Muscle layer of colon (tissue), 2 donors: Measurements from ENCODE around the gene THAP7.

Experiments
- H3K27ac ChIP-seq: one replicate; pipeline ENCODE4 v1.7.0; 2013; ENCODE audit warnings: low read depth, mild to moderate bottlenecking, low read length, moderate library complexity
- H3K27me3 ChIP-seq, 2 donors: one replicate each; pipeline ENCODE4 v1.7.0; 2013; ENCODE audit warnings: low read length in 2 of 2, mild to moderate bottlenecking in 2 of 2; ENCODE audit not compliant: insufficient read depth in 2 of 2, control insufficient read depth in 1 of 2
- H3K36me3 ChIP-seq: one replicate; pipeline ENCODE4 v1.7.0; 2013; ENCODE audit warnings: mild to moderate bottlenecking, low read length; ENCODE audit not compliant: insufficient read depth
- H3K4me1 ChIP-seq: one replicate; pipeline ENCODE4 v1.7.0; 2013; ENCODE audit warnings: mild to moderate bottlenecking, low read length; ENCODE audit not compliant: insufficient read depth
- H3K4me3 ChIP-seq, 2 donors: one replicate each; pipeline ENCODE4 v1.7.0; 2013; ENCODE audit warnings: low read length in 2 of 2, low read depth in 1 of 2, mild to moderate bottlenecking in 1 of 2, moderate library complexity in 1 of 2
- H3K9ac ChIP-seq: one replicate; pipeline ENCODE4 v1.7.0; 2013; ENCODE audit warnings: low read length
- H3K9me3 ChIP-seq: one replicate; pipeline ENCODE4 v1.7.0; 2013; ENCODE audit warnings: mild to moderate bottlenecking, low read length
- donor health status: abdominal sarcoma.
- donor health status: Adenocarcinoma of cecum.

THAP7 gene

DNA sequence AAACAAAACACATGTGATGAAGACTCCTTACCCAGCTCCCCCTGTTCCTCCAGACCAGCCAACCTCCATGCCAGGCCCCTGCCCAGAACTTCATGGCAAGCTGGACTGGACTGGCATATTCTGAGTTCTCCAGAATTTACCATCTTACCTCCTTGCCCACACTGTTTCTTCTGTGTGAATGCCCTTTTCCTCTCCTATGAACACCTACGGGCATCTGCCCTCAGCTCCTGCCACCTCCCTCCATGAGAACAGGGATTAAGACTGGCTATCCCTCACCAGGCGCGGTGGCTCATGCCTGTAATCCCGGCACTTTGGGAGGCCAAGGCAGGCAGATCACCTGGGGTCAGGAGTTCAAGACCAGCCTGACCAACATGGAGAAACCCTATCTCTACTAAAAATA lies 41.3 kb downstream of the THAP7 start:
- Histone ChIP-seq H3K4me1 (peaks cover 3% of the 10 kb centered on the region), H3K36me3 (no peaks in the 10 kb centered on the region), H3K27me3 (peaks cover 0 to 13% of the 10 kb centered on the region in 2 donors), H3K27ac (no peak overlapping the region), H3K4me3 (no peak overlapping the region), H3K9ac (no peak overlapping the region), H3K9me3 (no peaks in the 10 kb centered on the region)

DNA sequence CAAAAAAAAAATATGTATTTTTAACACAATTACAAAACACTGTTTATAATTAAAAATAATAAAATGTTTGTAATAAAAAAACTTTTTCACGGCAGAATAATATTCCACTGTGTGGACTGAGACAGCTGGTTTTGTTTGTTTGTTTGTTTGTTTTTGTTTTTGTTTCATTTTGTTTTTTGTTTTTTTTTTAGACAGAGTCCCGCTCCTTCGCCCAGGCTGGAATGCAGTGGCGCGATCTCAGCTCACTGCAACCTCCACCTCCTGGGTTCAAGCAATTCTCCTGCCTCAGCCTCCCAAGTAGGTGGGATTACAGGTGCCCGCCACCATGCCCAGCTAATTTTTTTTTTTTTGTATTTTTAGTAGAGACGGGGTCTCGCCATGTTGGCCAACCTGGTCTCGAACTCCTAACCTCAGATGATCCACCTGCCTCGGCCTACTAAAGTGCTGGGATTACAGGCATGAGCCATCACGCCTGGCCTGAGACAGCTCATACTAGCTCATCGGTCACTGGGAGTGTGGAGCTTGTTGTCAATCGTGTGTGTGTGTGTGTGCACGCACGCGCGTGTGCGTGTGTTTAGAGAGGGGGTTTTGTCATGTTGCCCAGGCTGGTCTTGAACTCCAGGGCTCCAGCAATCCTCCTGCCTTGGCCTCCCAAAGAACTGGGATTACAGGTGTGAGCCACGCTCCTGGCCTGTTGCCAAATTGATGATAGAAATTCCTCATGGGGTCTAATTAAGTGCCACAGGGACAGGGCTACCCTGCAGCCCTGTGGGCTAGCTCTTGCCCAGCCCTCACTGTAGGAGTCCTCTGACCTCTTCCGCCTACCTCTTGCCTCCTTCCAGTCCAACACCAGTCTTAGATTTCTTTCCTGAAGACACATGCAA lies 42.1 kb downstream of the THAP7 start:
- H3K9me3 ChIP-seq: no peaks in the 10 kb centered on the region
- H3K4me3 ChIP-seq: no peak overlapping the region
- peaks cover 3% of the 10 kb centered on the region for H3K4me1 ChIP-seq
- no peaks in the 10 kb centered on the region for H3K36me3 ChIP-seq
- no peak overlapping the region for H3K9ac ChIP-seq
- no peak overlapping the region for H3K27ac ChIP-seq
- H3K27me3 ChIP-seq: peaks cover 0 to 13% of the 10 kb centered on the region in 2 donors

DNA sequence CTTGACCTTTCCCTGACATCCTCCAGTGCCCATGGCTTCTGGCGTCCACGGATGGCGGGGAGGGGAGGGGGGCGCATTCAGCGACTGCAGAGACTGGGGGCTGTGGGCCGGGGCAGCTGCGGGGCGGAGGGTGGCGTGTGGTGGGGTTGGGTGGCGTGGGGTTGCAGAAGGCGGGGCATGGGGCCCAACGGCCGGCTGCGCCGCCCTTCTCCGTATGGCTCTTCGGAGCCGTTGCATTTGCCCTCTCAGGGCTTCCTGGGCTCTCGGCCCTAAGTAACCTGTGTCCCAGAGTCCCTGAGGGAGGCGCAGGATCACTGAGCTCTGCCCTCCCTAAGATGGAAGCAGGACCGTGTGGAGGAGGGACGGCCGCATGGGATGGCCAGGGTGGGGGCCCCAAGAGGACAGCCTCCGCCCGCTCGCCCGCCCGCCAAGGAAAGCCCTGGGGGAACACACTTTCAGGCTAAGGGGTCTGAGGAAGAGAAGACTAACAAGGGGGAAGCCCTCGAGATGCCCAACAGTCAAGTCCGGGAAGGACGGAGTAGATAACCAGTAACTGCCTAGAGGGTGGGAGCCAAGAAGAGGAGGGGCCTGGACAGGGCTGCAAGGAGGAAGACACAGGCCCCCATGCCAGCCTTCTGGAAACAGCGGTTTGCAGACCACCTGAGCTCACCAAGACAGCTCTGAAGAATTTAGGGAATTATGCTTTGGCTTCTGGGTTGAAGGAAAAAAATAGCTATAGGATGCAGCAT lies 44.1 kb downstream of the THAP7 start:
- Histone ChIP-seq H3K4me3 (peak overlapping the region; percentile 57 to 65), H3K9ac (no peak overlapping the region), H3K27ac (peak overlapping the region; percentile 27), H3K4me1 (peaks cover 3% of the 10 kb centered on the region), H3K9me3 (no peaks in the 10 kb centered on the region), H3K27me3 (no peaks in the 10 kb centered on the region), H3K36me3 (no peaks in the 10 kb centered on the region)

DNA sequence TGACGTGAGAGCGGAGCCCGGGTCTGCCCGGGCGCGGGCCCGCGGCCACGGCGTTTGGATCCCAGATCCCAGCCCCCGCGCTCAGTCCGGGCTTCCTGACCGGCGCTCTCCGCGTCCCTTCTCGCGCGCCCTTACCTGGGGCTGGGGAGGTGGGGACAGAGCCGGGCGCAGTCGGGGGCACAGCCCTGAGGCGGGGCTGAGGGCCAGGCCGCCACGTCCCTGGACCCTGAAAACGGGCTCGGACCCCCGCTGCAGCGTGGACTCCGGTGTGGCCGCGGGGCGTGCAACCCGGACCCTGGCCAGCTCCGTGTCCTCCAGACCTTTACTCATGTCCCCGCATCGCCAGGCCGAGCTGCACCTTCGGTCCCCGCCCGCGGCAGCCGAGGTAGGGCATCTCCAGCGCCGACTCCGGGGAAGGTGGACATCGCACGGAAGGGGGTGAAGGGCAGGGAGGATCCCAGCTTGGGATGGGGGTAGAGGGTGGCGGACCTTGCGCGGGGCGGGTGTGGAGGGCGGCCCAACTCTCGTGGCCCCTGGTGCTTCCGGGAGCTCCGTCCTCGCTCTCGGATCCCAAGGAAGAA lies 44.7 kb downstream of the THAP7 start:
- Histone ChIP-seq H3K36me3 (peaks cover 6% of the 10 kb centered on the region), H3K9ac (no peak overlapping the region), H3K27me3 (no peaks in the 10 kb centered on the region), H3K4me3 (peak overlapping the region; percentile 57 to 65), H3K27ac (peak overlapping the region; percentile 27), H3K4me1 (peaks cover 3% of the 10 kb centered on the region), H3K9me3 (no peaks in the 10 kb centered on the region)

DNA sequence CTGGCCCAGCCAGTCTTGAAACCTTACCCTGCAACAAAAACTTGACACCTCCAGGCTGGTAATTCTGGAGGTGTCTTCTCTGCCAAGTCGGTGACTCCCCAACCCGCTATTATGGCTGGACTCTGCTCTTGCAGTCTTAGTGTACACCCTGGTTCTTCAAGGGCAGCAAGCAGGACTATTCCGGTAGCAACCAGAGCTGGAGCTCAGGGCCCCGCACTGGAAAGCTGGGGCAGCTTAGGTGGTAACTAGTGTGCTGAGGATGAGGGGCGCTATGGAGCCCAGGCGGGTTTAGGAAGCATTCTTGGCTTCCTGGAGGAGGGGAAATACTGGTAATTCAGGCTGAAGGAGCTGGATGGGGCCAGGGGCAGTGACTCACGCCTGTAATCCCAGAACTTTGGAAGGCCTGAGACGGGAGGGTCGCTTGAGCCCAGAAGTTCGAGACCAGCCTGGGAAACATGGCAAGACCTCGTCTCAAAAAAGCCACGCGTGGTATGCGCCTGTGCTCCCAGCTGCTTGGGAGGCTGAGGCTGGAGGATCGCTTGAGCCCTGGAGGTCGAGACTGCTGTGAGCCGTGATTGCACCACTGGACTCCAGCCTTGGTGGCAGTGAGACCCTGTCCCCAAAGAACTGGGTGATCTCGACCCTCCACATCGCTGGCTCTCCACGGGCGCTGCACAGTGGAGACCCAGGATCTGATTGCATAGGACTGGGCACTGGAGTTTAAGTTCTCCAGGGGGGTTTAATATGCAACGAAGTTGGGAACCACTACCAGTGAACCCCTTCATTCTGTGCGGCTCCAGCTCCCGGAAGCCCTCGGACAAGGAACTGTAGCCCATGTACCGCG lies 45.4 kb downstream of the THAP7 start:
- H3K4me3 ChIP-seq: peak overlapping the region; percentile 57 to 65
- no peaks in the 10 kb centered on the region for H3K27me3 ChIP-seq
- no peak overlapping the region for H3K9ac ChIP-seq
- peak overlapping the region; percentile 27 for H3K27ac ChIP-seq
- no peaks in the 10 kb centered on the region for H3K9me3 ChIP-seq
- H3K36me3 ChIP-seq: peaks cover 11% of the 10 kb centered on the region
- H3K4me1 ChIP-seq: peaks cover 3% of the 10 kb centered on the region

DNA sequence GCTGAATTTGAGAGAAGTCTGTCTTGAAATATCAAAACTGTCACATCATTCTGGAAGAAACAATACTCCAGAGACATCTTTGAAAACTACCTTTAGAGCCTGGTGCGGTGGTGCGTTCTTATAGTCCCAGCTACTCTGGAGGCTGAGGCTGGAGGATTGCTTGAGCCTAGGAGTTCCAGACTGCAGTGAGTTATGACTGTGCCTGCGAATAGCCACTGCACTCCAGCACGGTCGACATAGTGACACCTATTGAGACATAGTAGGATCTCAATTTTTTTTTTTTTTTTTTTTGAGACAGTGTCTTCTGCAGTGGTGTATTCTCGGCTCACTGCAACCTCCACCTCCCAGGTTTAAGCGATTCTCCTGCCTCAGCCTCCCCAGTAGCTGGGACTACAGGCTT lies 46.4 kb downstream of the THAP7 start:
- Histone ChIP-seq H3K9me3 (no peaks in the 10 kb centered on the region), H3K4me3 (no peak overlapping the region), H3K36me3 (peaks cover 20% of the 10 kb centered on the region), H3K27ac (no peak overlapping the region), H3K9ac (no peak overlapping the region), H3K4me1 (peaks cover 3% of the 10 kb centered on the region), H3K27me3 (no peaks in the 10 kb centered on the region)

DNA sequence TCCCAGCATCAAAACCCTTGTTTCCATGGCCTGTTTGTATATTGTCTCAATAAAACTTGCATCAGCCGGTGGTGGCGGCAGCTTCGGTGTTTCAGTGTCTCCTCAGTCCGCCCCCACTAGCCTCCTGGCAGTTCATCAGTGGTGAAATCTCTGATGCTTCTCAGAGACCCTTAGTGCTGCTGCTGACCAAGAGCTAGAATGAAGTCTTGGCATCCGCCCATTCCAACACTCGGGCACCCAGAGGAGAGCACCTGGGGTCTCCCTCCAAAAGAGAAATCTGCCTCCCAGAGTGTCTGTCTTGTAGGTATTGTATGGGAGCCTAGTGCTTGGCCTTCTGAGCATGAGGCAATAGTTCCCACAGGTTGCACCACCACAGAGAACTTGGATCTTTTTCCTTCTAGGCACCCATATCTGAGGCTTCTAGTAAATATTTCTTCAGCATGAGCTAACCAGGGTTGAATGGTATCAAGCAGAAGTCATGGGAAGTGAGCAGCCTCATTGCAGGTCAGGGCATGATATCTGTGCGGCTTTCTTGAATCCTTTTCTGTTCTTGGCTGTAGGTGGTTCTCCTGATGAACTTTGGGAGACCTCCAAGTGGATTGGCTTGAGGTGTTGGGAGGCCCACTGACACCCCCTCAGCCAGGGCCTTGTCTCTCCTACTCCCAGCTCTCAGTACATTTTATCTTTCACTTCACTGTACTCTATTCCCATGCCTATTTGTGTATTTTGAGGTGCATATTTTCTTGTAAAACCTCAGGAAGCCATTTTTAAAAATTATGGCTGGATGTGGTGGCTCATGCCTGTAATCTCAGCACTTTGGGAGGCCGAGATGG lies 48.0 kb downstream of the THAP7 start:
- H3K4me1 ChIP-seq: peaks cover 3% of the 10 kb centered on the region
- H3K9me3 ChIP-seq: no peaks in the 10 kb centered on the region
- peaks cover 33% of the 10 kb centered on the region for H3K36me3 ChIP-seq
- H3K27ac ChIP-seq: no peak overlapping the region
- no peak overlapping the region for H3K9ac ChIP-seq
- H3K4me3 ChIP-seq: no peak overlapping the region
- H3K27me3 ChIP-seq: no peaks in the 10 kb centered on the region

DNA sequence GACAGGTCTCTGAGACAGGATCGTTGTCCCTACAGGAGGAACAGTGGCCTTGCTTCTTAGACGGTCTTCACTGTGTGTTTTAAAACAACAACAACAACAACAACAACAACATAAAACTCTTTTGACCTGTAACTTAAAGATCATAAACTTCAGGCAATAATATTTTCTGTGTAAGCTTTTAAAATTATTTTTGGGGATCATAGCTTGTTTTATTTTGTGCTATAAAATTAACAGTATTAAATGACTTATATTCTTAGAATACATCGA lies 48.6 kb downstream of the THAP7 start:
- H3K4me1 ChIP-seq: peaks cover 3% of the 10 kb centered on the region
- no peak overlapping the region for H3K27ac ChIP-seq
- H3K27me3 ChIP-seq: no peaks in the 10 kb centered on the region
- H3K36me3 ChIP-seq: peaks cover 35% of the 10 kb centered on the region
- H3K4me3 ChIP-seq: no peak overlapping the region
- no peaks in the 10 kb centered on the region for H3K9me3 ChIP-seq
- no peak overlapping the region for H3K9ac ChIP-seq

DNA sequence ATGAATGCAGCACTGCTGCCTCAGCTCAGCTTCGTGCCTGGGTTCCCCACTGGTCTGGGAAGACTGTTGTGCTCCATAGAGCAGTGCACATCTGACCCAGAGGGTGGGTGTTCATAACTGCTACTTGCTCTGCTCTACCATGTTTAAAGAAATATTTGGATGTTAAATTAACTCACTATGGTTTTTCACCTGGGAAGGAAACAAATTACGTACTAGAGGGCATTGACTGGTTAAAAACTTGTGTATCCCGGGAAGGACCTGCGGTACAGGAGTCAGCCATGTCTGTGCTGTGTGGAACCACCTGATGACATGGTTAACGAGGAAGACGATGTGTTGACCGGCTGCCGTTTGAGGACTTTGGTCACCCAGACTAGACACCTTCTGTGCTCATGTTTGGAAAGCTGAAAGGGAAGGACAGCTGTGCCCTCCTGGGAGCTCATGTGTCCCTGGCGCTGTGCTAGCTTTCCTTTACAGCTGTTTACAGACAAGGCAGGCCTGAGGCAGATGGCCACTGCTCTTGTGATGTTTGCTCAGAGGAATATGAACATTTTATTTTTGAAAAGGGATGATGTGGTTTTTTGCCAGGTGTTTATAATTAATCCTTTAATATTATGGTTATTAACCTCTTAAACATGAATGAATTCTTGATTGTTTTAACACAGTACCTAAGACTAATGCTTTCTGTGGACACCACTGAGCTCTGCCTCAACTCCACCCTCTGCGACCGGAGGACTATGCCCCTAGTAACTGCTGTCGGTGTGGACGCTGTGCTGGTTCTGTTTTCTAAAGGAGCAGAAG lies 49.2 kb downstream of the THAP7 start:
- Histone ChIP-seq H3K9ac (no peak overlapping the region), H3K27ac (no peak overlapping the region), H3K4me1 (peaks cover 3% of the 10 kb centered on the region), H3K4me3 (no peak overlapping the region), H3K36me3 (peaks cover 38% of the 10 kb centered on the region), H3K9me3 (no peaks in the 10 kb centered on the region), H3K27me3 (no peaks in the 10 kb centered on the region)

DNA sequence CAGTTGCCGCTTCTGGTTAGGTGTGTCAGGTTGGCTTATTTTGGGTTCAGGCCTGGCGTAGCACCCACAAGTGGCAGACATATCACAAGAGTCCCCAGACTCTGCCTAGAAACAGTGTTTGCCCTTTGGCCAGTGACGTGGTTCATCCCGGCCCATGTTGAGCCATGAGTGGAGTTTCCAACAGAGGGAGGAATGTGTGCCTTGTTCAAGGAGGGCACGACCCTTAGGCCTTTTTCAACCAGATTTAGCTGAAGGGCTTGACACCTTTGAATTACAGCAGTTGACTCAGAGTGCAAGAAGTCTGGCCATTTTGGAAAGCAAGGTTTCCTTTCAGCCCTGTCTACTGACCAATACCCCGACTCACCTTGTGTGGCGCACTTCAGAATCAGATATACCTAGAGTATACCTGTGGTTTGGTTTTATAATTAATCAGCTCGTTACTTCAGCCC lies 50.0 kb downstream of the THAP7 start:
- peaks cover 38% of the 10 kb centered on the region for H3K36me3 ChIP-seq
- no peaks in the 10 kb centered on the region for H3K27me3 ChIP-seq
- H3K27ac ChIP-seq: no peak overlapping the region
- H3K9me3 ChIP-seq: no peaks in the 10 kb centered on the region
- H3K4me3 ChIP-seq: no peak overlapping the region
- H3K4me1 ChIP-seq: peaks cover 3% of the 10 kb centered on the region
- no peak overlapping the region for H3K9ac ChIP-seq
